ENCODE data around the gene SULT1A1.
A peak's percentile ranks its signal among the peaks of the same experiment; 100 is the strongest.
"Not testable (repeated sequence)": the region's sequence is repeated elsewhere in the genome, so short reads cannot be mapped to it uniquely, and the experiment has no call there.

Gene SULT1A1

DNA sequence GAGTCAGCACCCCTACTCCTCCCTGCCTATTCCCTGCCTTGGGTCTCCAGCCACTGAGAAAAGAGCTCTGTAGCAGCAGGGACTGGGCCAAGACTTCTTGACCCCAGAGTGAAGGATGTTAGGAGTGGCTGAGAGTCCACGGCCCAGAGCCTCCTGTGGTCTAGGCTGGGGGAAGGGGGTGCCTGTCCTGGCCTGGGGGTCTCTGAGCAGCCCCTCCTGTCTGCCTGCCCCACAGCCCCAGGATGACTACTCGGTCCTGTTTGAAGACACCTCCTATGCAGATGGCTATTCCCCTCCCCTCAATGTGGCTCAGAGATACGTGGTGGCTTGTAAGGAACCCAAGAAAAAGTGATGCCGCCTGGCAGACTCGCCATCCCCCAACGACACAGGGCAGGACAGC lies 18.5 kb downstream of the SULT1A1 start:
- no peak for DNase-seq (ENCODE audit: low spot score)

- DNase-seq (ENCODE audit: low spot score): no peak
Measured at GRCh38 chr16:28590384-28591340, 19.2 kb downstream of the SULT1A1 start.

- DNase-seq (ENCODE audit: low spot score): no peak
Measured at GRCh38 chr16:28589930-28590329, 19.9 kb downstream of the SULT1A1 start.

DNA sequence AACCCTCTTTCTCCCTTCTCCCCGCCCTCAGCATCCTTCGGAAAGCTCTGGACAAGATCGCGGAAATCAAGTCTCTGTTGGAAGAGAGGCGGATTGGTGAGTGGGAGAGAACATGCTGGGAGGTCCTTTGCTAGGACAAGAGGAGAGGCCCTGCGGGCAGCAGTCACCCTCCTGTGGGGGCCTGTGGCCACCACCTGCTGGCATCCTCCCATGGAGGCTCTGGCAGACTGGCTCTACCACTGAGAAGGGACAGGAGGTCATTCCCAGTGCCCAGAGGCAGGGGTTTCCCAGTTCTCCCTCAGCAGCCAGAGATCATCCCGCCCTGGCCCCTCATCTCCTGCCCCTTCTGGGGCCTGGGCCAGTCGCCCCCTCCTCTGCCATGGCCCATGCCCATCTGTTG lies 20.8 kb downstream of the SULT1A1 start:
- no peak for DNase-seq (ENCODE audit: low spot score)

DNA sequence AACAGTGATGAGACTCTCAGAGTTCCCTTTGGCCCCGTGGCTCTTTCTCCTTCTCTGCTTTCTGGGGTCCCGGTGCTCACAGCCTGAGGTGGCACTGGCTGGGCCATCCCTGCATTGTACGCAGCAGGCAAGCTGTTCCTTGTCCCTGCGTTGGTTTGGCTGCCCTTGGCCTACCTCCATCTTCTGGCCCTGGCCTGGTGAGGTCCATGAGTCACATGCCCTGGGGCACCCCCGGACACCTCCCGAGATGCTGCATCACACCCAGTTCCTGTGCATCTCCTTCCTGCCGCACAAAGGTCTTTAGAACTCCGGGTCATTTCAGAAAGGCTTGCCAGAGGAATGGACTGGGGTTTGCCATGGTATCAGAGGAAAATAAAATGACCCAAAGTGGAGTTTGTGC lies 22.5 kb downstream of the SULT1A1 start:
- DNase-seq (ENCODE audit: low spot score): no peak

- DNase-seq (ENCODE audit: low spot score): no peak
Measured at GRCh38 chr16:28586466-28586865, 23.4 kb downstream of the SULT1A1 start.

- peak; percentile 61 for DNase-seq (ENCODE audit: low spot score)
Measured at GRCh38 chr16:28585674-28586073, 24.2 kb downstream of the SULT1A1 start.

- DNase-seq (ENCODE audit: low spot score): no peak
Measured at GRCh38 chr16:28580726-28581315, 29.0 kb downstream of the SULT1A1 start.

GRCh38 chr16:28575446-28576109 lies 34.3 kb downstream of the SULT1A1 start:
- no peak for DNase-seq (ENCODE audit: low spot score)

- no peak for DNase-seq (ENCODE audit: low spot score)
Measured at GRCh38 chr16:28574925-28575324, 34.9 kb downstream of the SULT1A1 start.

GRCh38 chr16:28573738-28574718 lies 35.8 kb downstream of the SULT1A1 start:
- no peak for DNase-seq (ENCODE audit: low spot score)

DNA sequence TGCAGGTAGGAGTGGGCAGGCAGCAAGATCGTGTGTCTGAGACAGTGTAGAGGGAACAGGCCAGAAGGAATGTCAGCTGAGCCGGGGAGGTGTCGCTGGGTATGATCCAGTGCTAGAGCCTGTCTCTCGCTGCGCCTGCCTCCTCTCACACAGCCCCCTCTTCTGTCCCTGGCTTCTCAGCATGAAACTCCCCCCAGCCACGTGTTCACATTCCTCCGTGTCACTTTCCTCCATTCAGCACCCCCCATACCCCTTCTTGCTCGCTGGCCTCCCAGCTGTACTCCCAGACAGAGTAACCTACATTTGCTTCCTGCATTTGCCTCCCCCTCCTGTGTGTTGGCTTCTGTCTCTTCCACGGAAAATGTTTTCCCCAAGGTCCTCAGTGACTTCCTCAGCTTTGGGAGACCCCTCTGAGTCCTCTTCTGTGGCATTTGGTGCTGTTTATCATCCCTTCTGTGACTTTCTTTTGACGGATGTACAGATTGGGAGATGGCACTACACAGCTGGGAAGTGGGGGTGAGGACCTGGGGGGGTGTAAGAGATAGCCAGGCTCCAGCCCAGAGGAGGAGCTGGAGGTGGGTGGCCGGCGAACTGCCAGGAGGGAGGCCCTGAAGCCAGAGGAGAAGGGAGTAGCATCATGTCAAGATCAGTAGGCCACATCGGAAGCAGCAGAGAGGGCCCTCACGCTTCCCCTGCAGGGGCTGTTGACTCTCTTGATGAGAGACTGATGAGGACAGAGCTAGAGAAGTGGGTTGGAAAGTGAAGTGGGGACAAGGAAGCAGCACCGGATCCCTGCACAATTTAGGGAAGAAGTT lies 36.9 kb downstream of the SULT1A1 start:
- no peak for DNase-seq (ENCODE audit: low spot score)

DNA sequence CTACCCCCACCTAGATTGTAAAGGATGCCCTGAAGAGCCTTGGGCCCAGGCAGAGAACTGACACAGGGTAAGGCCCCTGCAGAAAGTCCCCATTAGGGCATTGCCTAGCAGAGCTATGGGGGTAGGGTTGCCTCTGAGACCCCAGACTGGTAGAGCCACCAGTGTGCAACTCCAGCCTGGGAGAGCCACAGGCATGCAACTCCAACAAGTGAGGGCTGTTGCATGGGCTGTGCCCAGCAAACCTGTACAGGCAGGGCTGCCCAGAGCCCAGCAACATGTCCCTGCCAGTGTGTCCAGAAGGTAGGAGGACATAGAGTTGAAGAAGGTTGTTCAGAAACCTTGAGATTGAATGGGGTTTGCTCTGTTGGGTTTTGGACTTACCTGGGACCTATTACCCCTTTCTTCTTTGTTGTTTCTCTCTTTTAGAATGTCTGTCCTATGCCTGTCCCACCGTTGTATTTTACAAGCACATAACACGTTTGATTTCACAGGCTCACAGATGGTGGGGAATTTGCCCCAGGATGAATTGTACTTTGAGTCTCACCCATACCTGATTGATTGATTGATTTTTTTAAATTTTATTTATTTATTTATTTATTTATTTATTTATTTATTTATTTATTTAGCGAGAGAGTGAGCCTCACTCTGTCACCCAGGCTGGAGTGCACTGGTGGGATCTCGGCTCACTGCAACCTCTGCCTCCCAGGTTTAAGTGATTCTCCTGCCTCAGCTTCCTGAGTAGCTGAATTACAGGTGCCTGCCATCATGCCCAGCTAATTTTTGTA lies 39.7 kb downstream of the SULT1A1 start:
- DNase-seq (ENCODE audit: low spot score): no peak

GRCh38 chr16:28569021-28569420 lies 40.8 kb downstream of the SULT1A1 start:
- no peak for DNase-seq (ENCODE audit: low spot score)

- DNase-seq (ENCODE audit: low spot score): no peak
Measured at GRCh38 chr16:28567292-28567691, 42.6 kb downstream of the SULT1A1 start.

GRCh38 chr16:28566233-28566925 lies 43.5 kb downstream of the SULT1A1 start:
- not testable (repeated sequence) for DNase-seq (ENCODE audit: low spot score)

DNA sequence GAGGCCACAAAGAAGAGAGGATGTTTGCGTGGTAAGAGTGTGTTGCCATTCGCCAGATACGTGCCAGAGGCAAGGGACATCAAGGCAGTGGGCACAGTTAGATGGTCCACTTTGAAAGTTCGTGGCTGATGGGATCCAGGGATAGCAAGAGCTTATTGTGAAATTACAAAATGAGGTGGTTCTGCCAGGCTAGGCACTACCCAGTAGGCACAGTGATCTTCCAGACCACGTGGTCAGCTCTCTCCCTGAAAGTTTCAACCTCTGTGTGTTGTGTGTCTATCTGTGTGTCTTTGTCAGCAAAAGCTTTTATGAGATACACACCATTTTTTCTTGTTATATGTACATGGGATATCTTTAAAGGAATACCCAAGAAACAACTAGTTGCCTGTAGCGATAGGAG lies 46.6 kb downstream of the SULT1A1 start:
- no peak for DNase-seq (ENCODE audit: low spot score)

DNA sequence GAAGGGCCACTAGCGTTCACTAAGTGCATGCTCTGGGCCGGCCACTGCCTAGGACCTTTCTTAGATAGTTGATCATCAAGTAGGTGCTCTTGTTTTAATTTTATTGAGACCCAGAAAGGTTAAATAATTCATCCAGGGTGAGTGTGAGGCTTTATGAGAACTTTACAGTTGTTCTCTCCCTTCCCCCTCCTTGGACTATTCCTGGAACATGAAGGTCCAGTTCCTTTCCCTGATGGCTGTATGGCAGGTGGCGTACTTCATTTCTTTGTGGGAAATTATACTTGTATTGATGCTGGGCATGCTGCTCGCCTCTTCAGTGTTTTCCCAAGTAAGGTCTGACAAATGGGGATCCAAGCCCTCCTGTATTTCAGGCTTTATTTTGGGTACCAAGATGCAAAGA lies 47.6 kb downstream of the SULT1A1 start:
- DNase-seq (ENCODE audit: low spot score): no peak

DNA sequence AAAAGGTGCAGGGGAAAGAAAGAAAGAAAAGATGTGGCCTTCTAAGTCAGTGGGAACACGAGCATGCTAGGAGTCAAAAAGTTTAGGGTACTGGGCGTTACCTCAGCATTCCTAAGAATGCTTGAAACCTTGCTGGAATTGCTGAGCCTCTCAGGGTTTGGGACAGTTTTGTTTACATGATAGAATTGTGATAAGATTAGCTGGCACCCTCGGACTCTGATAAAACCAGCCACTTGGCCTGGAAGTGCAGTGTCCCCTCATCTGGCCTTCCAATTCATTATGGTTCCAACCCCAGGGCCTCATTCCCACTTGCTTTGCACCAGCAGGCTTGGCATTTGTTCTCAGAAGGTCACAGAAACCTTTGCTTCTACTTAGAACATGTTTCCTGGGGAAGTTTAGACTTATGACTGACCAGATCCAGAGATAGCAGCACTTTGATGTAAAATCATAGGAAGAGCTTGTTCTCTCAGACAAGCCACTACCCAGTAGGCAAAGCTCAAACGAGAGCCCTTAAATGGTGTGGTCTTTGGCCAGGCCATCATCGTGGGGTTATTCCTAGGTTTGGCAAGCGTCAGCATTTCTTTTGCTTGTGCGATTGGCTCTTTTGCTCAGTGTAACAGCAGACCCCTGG lies 48.2 kb downstream of the SULT1A1 start:
- DNase-seq (ENCODE audit: low spot score): no peak

Measured in kidney tubule cell (primary cell).